ENCODE measurements around the gene TK1. TPM values are rescaled to one million over a fixed set of nuclear protein-coding genes. Genes with fewer than 3 reads are reported as not detected.

The TK1 gene
- total RNA-seq, 6 experiments from 2014 or later, result 75.8 to 145 (median 136) TPM

DNA sequence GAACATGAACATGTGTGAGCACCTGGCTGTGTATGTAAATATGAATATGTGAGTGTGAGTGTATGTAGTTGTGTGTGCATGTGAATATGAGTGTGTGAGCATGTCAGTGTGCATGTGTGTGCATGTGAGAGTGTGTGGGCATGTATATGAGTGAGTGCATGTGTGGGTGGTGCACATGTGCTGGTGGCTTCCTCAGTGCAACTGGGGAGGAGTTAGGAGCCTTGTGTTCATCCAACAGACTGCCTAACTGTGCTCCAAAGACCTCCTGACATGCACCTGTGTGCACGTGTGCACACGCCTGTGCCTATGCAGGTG, 46.0 kb upstream of the TK1 start:
- no peak overlapping the region for H3K27ac Mint-ChIP-seq
- no peaks in the 10 kb centered on the region for H3K36me3 Mint-ChIP-seq (ENCODE audit: low read depth)
- no peak overlapping the region for H3K4me3 Mint-ChIP-seq
- no peak for DNase-seq
- H3K27me3 Mint-ChIP-seq (ENCODE audit: insufficient read depth), result peaks cover 35% of the 10 kb centered on the region
- H3K9me3 Mint-ChIP-seq, result no peaks in the 10 kb centered on the region
- no peaks in the 10 kb centered on the region for H3K4me1 Mint-ChIP-seq (ENCODE audit: low read depth)
- TF ChIP-seq CTCF (IDR thresholded peaks at IDR 0.05), result no peak

- no peaks in the 10 kb centered on the region for H3K36me3 Mint-ChIP-seq (ENCODE audit: low read depth)
- peaks cover 33% of the 10 kb centered on the region for H3K27me3 Mint-ChIP-seq (ENCODE audit: insufficient read depth)
- no peaks in the 10 kb centered on the region for H3K9me3 Mint-ChIP-seq
- DNase-seq, result no peak
- no peak overlapping the region for H3K4me3 Mint-ChIP-seq
- H3K4me1 Mint-ChIP-seq (ENCODE audit: low read depth), result no peaks in the 10 kb centered on the region
- TF ChIP-seq CTCF (IDR thresholded peaks at IDR 0.05), result no peak
- no peak overlapping the region for H3K27ac Mint-ChIP-seq
Measured at GRCh38 chr17:78231991-78232858, 45.4 kb upstream of the TK1 start.

- TF ChIP-seq CTCF (IDR thresholded peaks at IDR 0.05), result no peak
- DNase-seq, result no peak
- Mint-ChIP-seq H3K36me3 (ENCODE audit: low read depth) (no peaks in the 10 kb centered on the region), H3K4me3 (no peak within 1 kb of the TSS), H3K4me1 (ENCODE audit: low read depth) (no peaks in the 10 kb centered on the region), H3K9me3 (no peaks in the 10 kb centered on the region), H3K27ac (no peak within 1 kb of the TSS), H3K27me3 (ENCODE audit: insufficient read depth) (peaks cover 33% of the 10 kb centered on the region)
Measured at GRCh38 chr17:78230996-78231935, 44.4 kb upstream of the TK1 start, which contains the start of gene TMEM235. Gene TMEM235 (plus strand): TSS chr17:78231631. CDS start chr17:78232024, 393 bp downstream.

DNA sequence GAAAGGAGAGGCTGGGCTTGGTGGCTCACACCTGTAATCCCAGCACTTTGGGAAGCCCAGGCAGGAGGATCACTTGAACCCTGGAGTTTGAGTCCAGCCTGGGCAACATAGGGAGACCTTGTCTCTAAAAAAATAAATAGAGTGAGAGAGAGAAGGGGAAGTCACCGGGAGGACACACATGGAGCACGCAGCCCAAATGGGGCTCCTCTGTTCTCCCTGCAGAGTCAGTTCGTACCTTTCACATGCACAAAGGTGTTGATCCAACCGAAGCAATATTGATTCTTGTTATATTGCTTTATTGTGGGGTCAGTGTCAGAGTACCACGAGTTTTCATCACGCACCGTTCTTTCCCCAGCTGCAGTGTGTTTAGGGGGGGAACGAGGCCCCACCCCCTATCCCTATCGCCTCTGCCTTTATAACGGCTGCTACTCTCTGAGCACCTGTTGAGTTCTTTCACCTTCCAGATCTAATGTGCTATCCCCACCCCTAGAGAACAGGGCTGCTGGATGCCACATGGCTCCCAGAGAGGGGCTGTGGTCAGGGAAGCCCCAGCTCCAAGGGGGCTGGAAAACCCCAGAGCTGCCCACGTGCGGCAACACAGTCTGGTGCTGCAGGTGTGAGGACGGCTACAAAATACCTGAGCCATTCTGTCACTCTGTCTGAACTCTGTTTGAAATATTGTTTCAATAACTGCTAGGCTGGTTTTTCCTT, 43.6 kb upstream of the TK1 start:
- no peaks in the 10 kb centered on the region for H3K36me3 Mint-ChIP-seq (ENCODE audit: low read depth)
- no peak for DNase-seq
- H3K27ac Mint-ChIP-seq, result no peak overlapping the region
- peaks cover 33% of the 10 kb centered on the region for H3K27me3 Mint-ChIP-seq (ENCODE audit: insufficient read depth)
- no peaks in the 10 kb centered on the region for H3K9me3 Mint-ChIP-seq
- no peak for TF ChIP-seq CTCF (IDR thresholded peaks at IDR 0.05)
- H3K4me3 Mint-ChIP-seq, result no peak overlapping the region
- no peaks in the 10 kb centered on the region for H3K4me1 Mint-ChIP-seq (ENCODE audit: low read depth)

GRCh38 chr17:78228176-78228575, 41.3 kb upstream of the TK1 start:
- Mint-ChIP-seq H3K9me3 (no peaks in the 10 kb centered on the region), H3K27ac (no peak overlapping the region), H3K4me3 (no peak overlapping the region), H3K36me3 (ENCODE audit: low read depth) (0 out of 2 replicates have a peak, but pooled peaks cover 5% of the 10 kb centered on the region), H3K27me3 (ENCODE audit: insufficient read depth) (peaks cover 24% of the 10 kb centered on the region), H3K4me1 (ENCODE audit: low read depth) (no peaks in the 10 kb centered on the region)
- DNase-seq, result no peak
- TF ChIP-seq CTCF (IDR thresholded peaks at IDR 0.05), result no peak

Measured in HFFc6 (cell line).